ENCODE data around the gene MTCL1. TPM values are rescaled to one million over a fixed set of nuclear protein-coding genes. Genes with fewer than 3 reads are reported as not detected.

The MTCL1 gene
- total and polyA plus RNA-seq, 9 of the 15 experiments (the other 6 are each of a cell fraction or from before 2014, with no cell fraction given), result 0.21 to 7.4 (median 3.7) TPM

DNA sequence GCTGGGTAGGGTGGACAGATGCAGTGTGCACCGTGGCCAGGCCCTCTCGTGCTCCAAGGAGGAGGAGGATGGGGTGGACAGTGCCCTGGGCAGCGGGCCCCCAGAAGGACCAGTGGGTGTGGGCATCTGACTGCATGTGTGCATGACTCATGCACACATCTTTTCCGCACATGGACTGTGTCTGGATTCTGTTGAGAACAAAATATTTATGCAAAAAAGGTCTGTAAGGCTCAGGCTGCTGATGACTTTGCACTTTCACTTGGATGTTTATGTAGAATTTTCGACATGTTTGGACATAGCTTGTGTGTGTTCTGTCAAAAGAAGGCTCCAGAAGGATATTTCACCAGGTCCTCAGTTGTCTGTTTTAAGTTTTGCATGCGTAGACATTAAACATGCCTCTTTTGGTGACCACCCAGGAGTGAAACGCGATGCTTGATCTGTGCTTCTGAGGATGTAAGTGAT, 45.6 kb downstream of the MTCL1 start (continued):
- TF ChIP-seq, protein P1, sequence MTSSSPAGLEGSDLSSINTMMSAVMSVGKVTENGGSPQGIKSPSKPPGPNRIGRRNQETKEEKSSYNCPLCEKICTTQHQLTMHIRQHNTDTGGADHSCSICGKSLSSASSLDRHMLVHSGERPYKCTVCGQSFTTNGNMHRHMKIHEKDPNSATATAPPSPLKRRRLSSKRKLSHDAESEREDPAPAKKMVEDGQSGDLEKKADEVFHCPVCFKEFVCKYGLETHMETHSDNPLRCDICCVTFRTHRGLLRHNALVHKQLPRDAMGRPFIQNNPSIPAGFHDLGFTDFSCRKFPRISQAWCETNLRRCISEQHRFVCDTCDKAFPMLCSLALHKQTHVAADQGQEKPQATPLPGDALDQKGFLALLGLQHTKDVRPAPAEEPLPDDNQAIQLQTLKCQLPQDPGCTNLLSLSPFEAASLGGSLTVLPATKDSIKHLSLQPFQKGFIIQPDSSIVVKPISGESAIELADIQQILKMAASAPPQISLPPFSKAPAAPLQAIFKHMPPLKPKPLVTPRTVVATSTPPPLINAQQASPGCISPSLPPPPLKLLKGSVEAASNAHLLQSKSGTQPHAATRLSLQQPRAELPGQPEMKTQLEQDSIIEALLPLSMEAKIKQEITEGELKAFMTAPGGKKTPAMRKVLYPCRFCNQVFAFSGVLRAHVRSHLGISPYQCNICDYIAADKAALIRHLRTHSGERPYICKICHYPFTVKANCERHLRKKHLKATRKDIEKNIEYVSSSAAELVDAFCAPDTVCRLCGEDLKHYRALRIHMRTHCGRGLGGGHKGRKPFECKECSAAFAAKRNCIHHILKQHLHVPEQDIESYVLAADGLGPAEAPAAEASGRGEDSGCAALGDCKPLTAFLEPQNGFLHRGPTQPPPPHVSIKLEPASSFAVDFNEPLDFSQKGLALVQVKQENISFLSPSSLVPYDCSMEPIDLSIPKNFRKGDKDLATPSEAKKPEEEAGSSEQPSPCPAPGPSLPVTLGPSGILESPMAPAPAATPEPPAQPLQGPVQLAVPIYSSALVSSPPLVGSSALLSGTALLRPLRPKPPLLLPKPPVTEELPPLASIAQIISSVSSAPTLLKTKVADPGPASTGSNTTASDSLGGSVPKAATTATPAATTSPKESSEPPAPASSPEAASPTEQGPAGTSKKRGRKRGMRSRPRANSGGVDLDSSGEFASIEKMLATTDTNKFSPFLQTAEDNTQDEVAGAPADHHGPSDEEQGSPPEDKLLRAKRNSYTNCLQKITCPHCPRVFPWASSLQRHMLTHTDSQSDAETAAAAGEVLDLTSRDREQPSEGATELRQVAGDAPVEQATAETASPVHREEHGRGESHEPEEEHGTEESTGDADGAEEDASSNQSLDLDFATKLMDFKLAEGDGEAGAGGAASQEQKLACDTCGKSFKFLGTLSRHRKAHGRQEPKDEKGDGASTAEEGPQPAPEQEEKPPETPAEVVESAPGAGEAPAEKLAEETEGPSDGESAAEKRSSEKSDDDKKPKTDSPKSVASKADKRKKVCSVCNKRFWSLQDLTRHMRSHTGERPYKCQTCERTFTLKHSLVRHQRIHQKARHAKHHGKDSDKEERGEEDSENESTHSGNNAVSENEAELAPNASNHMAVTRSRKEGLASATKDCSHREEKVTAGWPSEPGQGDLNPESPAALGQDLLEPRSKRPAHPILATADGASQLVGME (CRISPR knock-in tag; IDR thresholded peaks at IDR 0.05), result no peak
- TF ChIP-seq SMC3 (conservative IDR thresholded peaks at IDR 0.05; ENCODE audit: insufficient read depth, low read depth, low read length) (no peak), ZNF75A (CRISPR knock-in tag; IDR thresholded peaks at IDR 0.05) (no peak), TEAD4 (IDR thresholded peaks at IDR 0.05; ENCODE audit: low read length) (no peak), TEAD4 (CRISPR knock-in tag; IDR thresholded peaks at IDR 0.05; ENCODE audit: borderline replicate concordance) (no peak), NCOA4 (IDR thresholded peaks at IDR 0.05; ENCODE audit: partially characterized antibody) (no peak), ESRRB (CRISPR knock-in tag; IDR thresholded peaks at IDR 0.05; ENCODE audit: borderline replicate concordance) (no peak), HOXB6 (CRISPR knock-in tag; IDR thresholded peaks at IDR 0.05; ENCODE audit: borderline replicate concordance) (no peak), ZKSCAN3 (CRISPR knock-in tag; IDR thresholded peaks at IDR 0.05) (no peak), MTA2 (IDR thresholded peaks at IDR 0.05; ENCODE audit: low read depth) (no peak), ZFP91 (CRISPR knock-in tag; IDR thresholded peaks at IDR 0.05) (no peak), PRMT5 (CRISPR knock-in tag; IDR thresholded peaks at IDR 0.05) (no peak), LCOR (CRISPR knock-in tag; IDR thresholded peaks at IDR 0.05) (no peak), MTA3 (IDR thresholded peaks at IDR 0.05; ENCODE audit: borderline replicate concordance) (no peak), ATF6 (CRISPR knock-in tag; IDR thresholded peaks at IDR 0.05) (no peak), SRSF9 (IDR thresholded peaks at IDR 0.05; ENCODE audit: borderline replicate concordance, low read depth, low read length) (no peak), NFE2L1 (tag; IDR thresholded peaks at IDR 0.05; ENCODE audit: borderline replicate concordance, low read depth) (peak; percentile 25; the same call in 1 of the 2 replicates)
- TF ChIP-seq, protein P2, sequence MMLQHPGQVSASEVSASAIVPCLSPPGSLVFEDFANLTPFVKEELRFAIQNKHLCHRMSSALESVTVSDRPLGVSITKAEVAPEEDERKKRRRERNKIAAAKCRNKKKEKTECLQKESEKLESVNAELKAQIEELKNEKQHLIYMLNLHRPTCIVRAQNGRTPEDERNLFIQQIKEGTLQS (IDR thresholded peaks at IDR 0.05), result 0 out of 2 replicates have a peak, but pooled peaks have one; percentile 29
- TF ChIP-seq, protein P2 (CRISPR knock-in tag; conservative IDR thresholded peaks at IDR 0.05), result no peak

Data from K562 (cell line).